Activated T-helper 2 cell treated with anti-CD3 and anti-CD28 coated beads, Interferon-gamma antibody, Interleukin-2, Interleukin-4, amounts not matched to agents 10 μg/mL and 5 μg/mL and 100 μg/mL, durations not matched to agents 14 hours and 24 hours and 36 hours (primary cell): ENCODE data around the gene NDUFA9. TPM values are rescaled to one million over a fixed set of nuclear protein-coding genes. Genes with fewer than 3 reads are reported as not detected.

Experiments used
- DNase-seq: peaks from one replicate; pipeline ENCODE4 v3.0.0; 2021; ENCODE audit warnings: low spot score
- H3K27ac Mint-ChIP-seq: one replicate; pipeline ENCODE4 v1.8.0; 2021; ENCODE audit warnings: mixed read lengths
- H3K27me3 Mint-ChIP-seq: one replicate; pipeline ENCODE4 v1.8.0; 2021; ENCODE audit warnings: low read depth, mixed read lengths
- H3K36me3 Mint-ChIP-seq: one replicate; pipeline ENCODE4 v1.8.0; 2021; ENCODE audit warnings: low read depth, mixed read lengths
- H3K4me1 Mint-ChIP-seq: one replicate; pipeline ENCODE4 v1.8.0; 2021; ENCODE audit warnings: low read depth, mixed read lengths
- H3K4me3 Mint-ChIP-seq: one replicate; pipeline ENCODE4 v1.8.0; 2021; ENCODE audit warnings: low read depth, mild to moderate bottlenecking, moderate library complexity, mixed read lengths
- H3K9me3 Mint-ChIP-seq: one replicate; pipeline ENCODE4 v1.8.0; 2021; ENCODE audit warnings: mixed read lengths
- intact Hi-C: fragments of 100-400 bp; cut with micrococcal nuclease; formaldehyde crosslinking; loops from one replicate; pipeline ENCODE4 v1.15.1; 2023
- total RNA-seq: library from RNA; stranded (reverse); gene quantifications from 2 replicates; pipeline ENCODE4 v1.2.3, GENCODE V29; 2022

Gene NDUFA9
- 124 and 125 TPM in 2 replicates for total RNA-seq

DNA sequence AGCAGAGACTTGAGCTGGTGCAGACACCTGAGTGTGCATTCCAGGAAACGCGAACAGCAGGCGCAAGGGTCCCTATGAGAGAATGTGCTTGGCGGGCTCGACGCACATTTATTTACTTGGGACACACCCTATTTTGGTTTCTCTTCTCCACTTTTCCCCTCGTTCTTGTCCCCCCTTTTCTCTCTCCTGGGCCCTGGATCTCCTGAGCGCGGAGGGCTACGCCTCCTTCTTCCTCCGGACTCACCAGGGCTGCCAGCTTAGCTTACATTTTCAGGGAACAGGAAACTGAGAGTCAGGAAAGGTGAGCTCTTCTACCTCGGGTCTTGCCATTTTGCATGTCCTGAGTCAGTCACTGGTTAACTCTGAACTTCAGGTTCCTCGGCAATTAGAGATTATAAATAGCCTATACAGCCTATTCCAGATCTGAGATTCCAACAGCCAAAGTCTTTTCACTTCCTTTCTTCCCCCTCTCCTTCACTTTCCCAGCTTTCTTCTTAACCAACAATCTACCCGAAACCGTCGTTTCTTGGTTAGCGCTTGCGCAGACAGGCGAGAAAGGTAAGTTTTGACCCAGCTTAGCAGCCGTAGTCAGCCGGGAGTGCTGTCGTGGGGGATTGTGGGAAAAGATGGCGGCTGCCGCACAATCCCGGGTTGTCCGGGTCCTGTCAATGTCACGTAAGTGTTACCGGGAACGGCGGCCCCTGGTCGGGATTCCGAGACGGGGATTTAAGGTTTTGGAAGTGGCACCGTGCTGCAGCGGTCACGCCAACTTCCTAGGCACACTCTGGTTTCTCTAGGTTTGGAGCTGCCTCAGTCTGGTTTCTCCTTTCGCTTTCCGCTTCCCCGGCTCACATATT, at the start of gene NDUFA9, which contains the start of gene AKAP3:
TSS of gene NDUFA9 (plus strand) at position 614 of the 857 bp plus-strand sequence. CDS start at position 627, 13 bp downstream.
TSS of gene AKAP3 (minus strand) at position 551 of the 857 bp plus-strand sequence. CDS start 10,855 bp downstream, outside the sequence.
- H3K27ac Mint-ChIP-seq, result peak within 1 kb of the TSS; percentile 97
- peak within 1 kb of the TSS; percentile 100 for H3K4me3 Mint-ChIP-seq
- intact Hi-C loops, result loop anchor here (1.0 to 5.0 kb wide), 3 partner anchors 44 to 326 kb away; partner anchors contain the start of gene TIGAR
- no peaks in the 10 kb centered on the region for H3K27me3 Mint-ChIP-seq
- H3K4me1 Mint-ChIP-seq, result peaks cover 42% of the 10 kb centered on the region
- peak; percentile 80 for DNase-seq
- H3K36me3 Mint-ChIP-seq, result peaks cover 9% of the 10 kb centered on the region
- no peaks in the 10 kb centered on the region for H3K9me3 Mint-ChIP-seq

DNA sequence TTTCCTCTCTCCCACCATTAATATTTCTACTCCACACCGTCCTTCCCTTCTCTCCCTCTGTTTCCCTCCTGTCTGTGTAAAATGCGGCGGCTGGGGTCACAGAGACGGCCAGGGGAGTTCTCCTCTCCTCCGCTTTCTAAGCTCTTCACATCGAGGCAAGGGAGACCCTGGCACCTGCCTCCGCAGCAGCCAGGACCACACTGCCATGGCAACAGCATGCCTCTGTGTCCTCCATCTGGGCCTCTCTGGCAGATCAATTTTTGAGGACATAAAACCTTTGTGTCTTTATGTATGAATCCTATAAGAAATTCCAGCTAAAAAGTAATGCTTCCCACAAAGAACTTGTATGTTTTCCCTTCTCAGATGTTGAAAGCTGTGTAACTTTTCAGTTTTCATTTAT, 45.5 kb upstream of the NDUFA9 start:
- intact Hi-C loops, result loop anchor here (10.0 kb wide), 1 partner anchor 151 kb away; no protein-coding TSS in a partner anchor
- Mint-ChIP-seq H3K9me3 (no peaks in the 10 kb centered on the region), H3K4me1 (peaks cover 12% of the 10 kb centered on the region), H3K27me3 (peaks cover 20% of the 10 kb centered on the region), H3K27ac (no peak overlapping the region), H3K4me3 (no peak overlapping the region), H3K36me3 (no peaks in the 10 kb centered on the region)
- no peak for DNase-seq

DNA sequence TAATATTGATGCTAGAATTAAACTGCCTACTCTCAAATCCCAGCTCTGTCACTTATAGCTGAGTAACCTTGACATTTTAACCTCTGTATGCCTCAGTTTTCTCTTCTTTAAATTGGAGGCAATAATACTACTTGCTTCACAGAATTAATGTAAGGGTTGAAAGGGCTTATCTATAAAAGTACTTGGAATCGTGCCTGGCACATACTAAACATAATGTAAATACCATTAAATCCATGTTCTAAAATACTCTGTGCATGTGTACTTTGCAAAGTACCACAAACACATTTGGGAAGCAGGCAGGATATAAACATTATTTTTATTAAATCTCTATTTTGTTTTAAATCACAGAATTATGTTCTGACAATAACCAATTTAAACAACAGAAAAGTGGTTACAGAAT, 45.0 kb upstream of the NDUFA9 start:
- no peak for DNase-seq
- H3K36me3 Mint-ChIP-seq, result no peaks in the 10 kb centered on the region
- no peak overlapping the region for H3K27ac Mint-ChIP-seq
- intact Hi-C loops, result loop anchor here (1.0 to 10.0 kb wide), 2 partner anchors 45 to 151 kb away; partner anchors contain the start of genes AKAP3 and NDUFA9
- peaks cover 12% of the 10 kb centered on the region for H3K4me1 Mint-ChIP-seq
- H3K4me3 Mint-ChIP-seq, result no peak overlapping the region
- H3K27me3 Mint-ChIP-seq, result peaks cover 20% of the 10 kb centered on the region
- H3K9me3 Mint-ChIP-seq, result no peaks in the 10 kb centered on the region

DNA sequence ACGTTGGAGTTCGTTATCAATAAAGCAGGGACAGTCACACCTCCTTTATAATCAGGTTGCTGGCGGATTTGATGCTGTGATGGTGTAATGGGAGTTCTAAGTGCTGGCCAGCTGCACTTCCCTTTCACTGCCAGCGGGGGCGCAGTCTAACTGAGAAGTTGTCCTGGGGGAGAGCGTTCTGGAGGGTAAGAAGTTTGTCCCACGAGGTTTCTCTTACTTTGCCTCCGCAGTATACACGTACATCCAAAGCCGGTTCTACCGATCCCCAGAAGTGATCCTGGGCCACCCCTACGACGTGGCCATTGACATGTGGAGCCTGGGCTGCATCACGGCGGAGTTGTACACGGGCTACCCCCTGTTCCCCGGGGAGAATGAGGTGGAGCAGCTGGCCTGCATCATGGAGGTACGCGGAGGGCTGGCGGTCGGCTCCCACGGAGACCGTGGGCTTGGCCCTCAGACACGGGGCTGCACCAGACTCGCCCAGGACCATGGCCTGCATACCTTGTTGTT, 44.2 kb upstream of the NDUFA9 start:
- peaks cover 20% of the 10 kb centered on the region for H3K27me3 Mint-ChIP-seq
- intact Hi-C loops, result loop anchor here (1.0 to 10.0 kb wide), 2 partner anchors 45 to 150 kb away; partner anchors contain the start of genes AKAP3 and NDUFA9
- peak overlapping the region; percentile 93 for H3K4me3 Mint-ChIP-seq
- peak; percentile 70 for DNase-seq
- H3K36me3 Mint-ChIP-seq, result peaks cover 2% of the 10 kb centered on the region
- peaks cover 12% of the 10 kb centered on the region for H3K4me1 Mint-ChIP-seq
- peak overlapping the region; percentile 85 for H3K27ac Mint-ChIP-seq
- H3K9me3 Mint-ChIP-seq, result no peaks in the 10 kb centered on the region

DNA sequence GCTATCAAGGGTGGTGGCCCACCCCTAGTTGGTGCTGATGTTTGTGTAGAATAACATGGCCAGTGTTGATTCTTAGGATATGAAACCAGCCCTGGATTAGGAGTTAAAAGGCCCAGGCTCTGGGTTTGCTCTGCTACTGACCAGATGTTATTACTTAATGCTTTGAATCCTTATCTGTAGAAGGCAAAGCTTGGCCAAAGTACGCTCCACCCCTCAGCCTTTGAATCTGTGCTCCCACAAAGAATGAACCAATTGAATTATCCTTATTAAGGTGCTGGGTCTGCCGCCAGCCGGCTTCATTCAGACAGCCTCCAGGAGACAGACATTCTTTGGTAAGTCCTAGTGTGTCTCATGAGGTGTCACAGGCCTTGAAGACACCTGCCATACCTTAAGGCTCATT, 41.9 kb upstream of the NDUFA9 start:
- Mint-ChIP-seq H3K4me1 (peaks cover 12% of the 10 kb centered on the region), H3K27me3 (peaks cover 14% of the 10 kb centered on the region), H3K27ac (no peak overlapping the region), H3K4me3 (peak overlapping the region; percentile 35), H3K36me3 (peaks cover 10% of the 10 kb centered on the region), H3K9me3 (no peaks in the 10 kb centered on the region)
- intact Hi-C loops, result loop anchor here (10.0 kb wide), 1 partner anchor 148 kb away; no protein-coding TSS in a partner anchor
- no peak for DNase-seq

DNA sequence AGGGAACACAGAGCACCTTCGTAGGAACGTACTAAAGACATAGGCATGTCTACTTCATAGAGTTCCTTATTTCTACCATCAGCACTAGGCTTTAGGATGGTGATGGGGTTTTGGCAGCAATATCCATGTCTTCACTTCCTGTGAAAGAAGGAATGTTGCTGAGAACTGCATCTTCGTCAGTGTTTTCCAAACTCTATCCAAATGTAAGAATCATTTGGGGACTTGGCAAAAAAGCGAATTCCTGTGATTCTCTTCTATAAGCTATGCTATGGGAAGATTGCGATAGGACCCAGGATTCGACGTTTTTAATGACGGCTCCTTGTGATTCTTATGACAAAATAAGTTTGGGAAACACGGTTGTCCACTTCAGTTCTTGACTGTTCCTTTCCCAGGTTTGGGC, 39.8 kb upstream of the NDUFA9 start:
- intact Hi-C loops, result loop anchor here (10.0 kb wide), 1 partner anchor 146 kb away; no protein-coding TSS in a partner anchor
- DNase-seq, result no peak

DNA sequence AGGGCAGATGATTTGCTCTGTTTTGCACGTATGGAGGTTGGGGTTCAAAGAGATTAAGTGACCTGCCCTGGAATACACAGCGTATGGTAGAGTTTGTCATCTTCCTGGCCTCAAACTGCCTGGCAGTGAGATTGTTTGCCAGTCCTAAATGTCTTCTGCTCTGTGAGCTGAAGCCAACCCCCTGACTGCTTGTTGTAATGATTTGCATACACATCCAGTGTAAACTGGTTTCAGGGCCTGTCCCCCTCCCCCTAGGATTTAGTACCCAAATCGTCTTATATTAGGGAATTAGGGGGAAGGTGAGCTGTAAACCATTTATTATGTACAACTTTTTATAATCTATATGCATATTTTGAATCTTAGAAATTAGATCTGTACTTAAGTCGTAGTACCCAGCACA, 38.4 kb upstream of the NDUFA9 start:
- no peak overlapping the region for H3K4me3 Mint-ChIP-seq
- H3K36me3 Mint-ChIP-seq, result peaks cover 32% of the 10 kb centered on the region
- H3K4me1 Mint-ChIP-seq, result peaks cover 7% of the 10 kb centered on the region
- no peaks in the 10 kb centered on the region for H3K27me3 Mint-ChIP-seq
- no peak for DNase-seq
- no peak overlapping the region for H3K27ac Mint-ChIP-seq
- H3K9me3 Mint-ChIP-seq, result no peaks in the 10 kb centered on the region
- intact Hi-C loops, result no loop called here

More for the DNA sequence above, 39.8 kb upstream of the NDUFA9 start:
- H3K27me3 Mint-ChIP-seq, result no peaks in the 10 kb centered on the region
- H3K36me3 Mint-ChIP-seq, result peaks cover 23% of the 10 kb centered on the region
- H3K9me3 Mint-ChIP-seq, result no peaks in the 10 kb centered on the region
- no peak overlapping the region for H3K4me3 Mint-ChIP-seq
- H3K27ac Mint-ChIP-seq, result no peak overlapping the region
- peaks cover 12% of the 10 kb centered on the region for H3K4me1 Mint-ChIP-seq

DNA sequence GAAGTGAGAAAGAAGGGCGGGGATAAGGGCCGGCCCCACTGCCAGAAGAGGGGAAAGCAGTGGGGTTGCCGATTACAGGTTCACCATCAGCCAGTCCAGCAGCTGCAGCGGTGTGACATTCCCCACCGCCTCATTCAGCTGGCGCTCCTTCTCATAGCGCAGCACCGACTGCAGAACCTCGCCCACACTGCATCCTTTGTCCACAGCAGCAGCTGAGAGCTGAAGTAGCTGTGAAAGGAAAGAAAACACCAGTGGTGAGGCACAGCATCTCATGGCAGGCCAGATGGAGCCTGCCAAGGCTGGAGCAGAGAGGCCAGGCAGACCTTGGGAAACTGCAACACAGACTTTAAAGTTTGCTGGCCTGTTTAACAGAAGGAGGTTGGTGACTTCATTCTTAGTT, 33.2 kb upstream of the NDUFA9 start:
- no peak overlapping the region for H3K4me3 Mint-ChIP-seq
- intact Hi-C loops, result no loop called here
- H3K9me3 Mint-ChIP-seq, result no peaks in the 10 kb centered on the region
- H3K27me3 Mint-ChIP-seq, result no peaks in the 10 kb centered on the region
- no peaks in the 10 kb centered on the region for H3K4me1 Mint-ChIP-seq
- no peak for DNase-seq
- H3K27ac Mint-ChIP-seq, result no peak overlapping the region
- H3K36me3 Mint-ChIP-seq, result peaks cover 24% of the 10 kb centered on the region

DNA sequence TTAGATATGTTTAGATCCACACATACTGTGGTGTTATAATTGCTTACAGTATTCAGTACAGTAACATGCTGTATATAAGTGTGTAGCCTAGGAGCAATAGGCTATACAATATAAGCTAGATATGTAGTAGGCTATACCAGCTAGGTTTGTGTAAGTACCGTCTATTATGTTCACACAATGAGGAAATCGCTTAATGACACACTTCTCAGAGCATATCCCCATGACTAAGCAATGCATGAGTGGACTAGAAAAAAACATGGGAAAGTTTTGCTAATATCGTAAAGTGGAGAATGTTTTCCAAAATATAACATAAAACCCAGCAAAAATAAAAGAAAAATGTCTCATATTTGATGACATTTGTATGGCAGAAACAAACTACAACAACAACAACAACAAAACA, 27.4 kb upstream of the NDUFA9 start:
- Mint-ChIP-seq H3K4me1 (no peaks in the 10 kb centered on the region), H3K36me3 (no peaks in the 10 kb centered on the region), H3K9me3 (no peaks in the 10 kb centered on the region), H3K4me3 (no peak overlapping the region), H3K27me3 (peaks cover 25% of the 10 kb centered on the region), H3K27ac (no peak overlapping the region)
- intact Hi-C loops, result no loop called here
- DNase-seq, result no peak

DNA sequence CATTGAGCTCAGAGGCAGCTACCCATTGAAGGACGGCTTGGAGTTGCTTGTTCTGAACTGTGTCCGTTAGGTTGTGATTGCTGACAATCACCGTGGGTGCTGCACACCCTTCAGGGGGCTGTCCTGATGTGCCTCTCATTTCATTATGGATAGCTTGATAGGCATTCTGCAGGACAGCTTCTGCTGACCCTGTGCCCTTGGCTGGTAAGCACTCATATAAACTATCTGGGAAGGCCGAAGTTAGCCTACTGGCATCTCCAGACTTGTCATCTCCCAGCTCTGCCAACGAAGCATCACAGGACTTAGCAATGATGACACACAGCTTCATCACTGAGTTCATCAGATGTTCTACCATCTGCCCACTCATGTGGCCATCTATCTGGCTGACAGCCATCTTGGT, 22.4 kb upstream of the NDUFA9 start:
- DNase-seq, result no peak
- no peaks in the 10 kb centered on the region for H3K4me1 Mint-ChIP-seq
- H3K27me3 Mint-ChIP-seq, result peaks cover 42% of the 10 kb centered on the region
- intact Hi-C loops, result no loop called here
- no peaks in the 10 kb centered on the region for H3K9me3 Mint-ChIP-seq
- H3K36me3 Mint-ChIP-seq, result no peaks in the 10 kb centered on the region
- no peak overlapping the region for H3K4me3 Mint-ChIP-seq
- H3K27ac Mint-ChIP-seq, result no peak overlapping the region

DNA sequence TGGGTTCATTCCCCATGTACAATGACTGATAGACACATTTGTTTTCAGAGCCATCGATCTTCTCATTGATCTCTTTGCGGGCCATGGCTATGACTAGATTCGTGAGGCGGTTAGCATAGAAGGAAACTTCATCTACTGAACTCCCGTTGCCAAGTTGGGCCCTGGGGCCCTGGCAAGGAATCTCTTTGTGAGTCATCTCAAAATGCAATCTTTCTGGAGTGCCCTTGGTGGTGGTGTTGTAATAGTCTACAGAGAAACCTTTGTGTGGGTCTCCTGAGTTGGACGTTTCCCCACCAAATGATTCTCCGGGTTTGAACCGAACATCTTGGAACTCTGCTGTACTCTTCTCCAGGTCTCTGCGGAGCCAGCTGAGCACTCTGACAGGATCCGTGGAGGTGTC, 20.5 kb upstream of the NDUFA9 start:
- no peak overlapping the region for H3K27ac Mint-ChIP-seq
- H3K36me3 Mint-ChIP-seq, result no peaks in the 10 kb centered on the region
- no peak for DNase-seq
- H3K4me3 Mint-ChIP-seq, result no peak overlapping the region
- H3K9me3 Mint-ChIP-seq, result no peaks in the 10 kb centered on the region
- H3K4me1 Mint-ChIP-seq, result no peaks in the 10 kb centered on the region
- intact Hi-C loops, result no loop called here
- H3K27me3 Mint-ChIP-seq, result peaks cover 32% of the 10 kb centered on the region

DNA sequence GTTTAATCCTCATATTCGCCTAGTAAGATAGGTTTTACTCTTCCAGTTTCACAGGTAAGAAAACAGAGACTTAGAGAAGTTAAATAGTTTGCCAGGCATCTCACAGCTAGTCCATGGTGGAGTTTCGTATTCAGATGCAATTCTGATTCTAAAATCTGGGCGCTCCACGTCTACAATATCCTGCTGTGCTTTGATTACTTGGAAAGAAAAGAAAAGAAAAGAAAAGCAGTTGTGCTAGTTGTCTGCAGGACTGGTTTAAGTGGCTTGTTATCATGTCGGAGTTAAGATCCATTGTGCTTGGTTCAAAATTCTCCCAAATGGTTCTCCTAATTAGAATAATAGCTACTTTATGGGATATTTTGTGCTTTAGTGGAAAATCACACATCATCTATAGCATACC, 18.7 kb upstream of the NDUFA9 start:
- Mint-ChIP-seq H3K36me3 (no peaks in the 10 kb centered on the region), H3K27me3 (peaks cover 26% of the 10 kb centered on the region), H3K9me3 (no peaks in the 10 kb centered on the region)

DNA sequence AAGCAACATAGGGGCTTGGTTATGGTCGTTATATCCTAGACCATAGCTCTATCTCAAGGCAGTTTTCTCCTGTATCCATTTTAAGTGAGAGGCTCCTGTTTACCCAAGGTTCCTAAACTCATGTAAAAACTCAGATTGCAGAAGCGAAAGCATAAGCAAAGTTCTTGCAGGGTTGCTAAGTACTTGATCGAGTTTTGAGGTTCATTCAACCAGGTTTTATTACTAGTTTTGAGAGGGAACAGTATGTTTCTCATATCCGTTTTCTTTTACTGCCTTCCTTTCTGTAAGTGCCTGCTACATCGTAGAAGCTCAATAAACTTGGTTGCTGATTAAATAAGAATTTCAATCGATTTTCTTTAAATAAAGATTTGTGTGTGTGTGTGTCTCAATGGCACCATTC, 5.2 kb upstream of the NDUFA9 start:
- no peak overlapping the region for H3K4me3 Mint-ChIP-seq
- H3K36me3 Mint-ChIP-seq, result no peaks in the 10 kb centered on the region
- H3K9me3 Mint-ChIP-seq, result no peaks in the 10 kb centered on the region
- no peak overlapping the region for H3K27ac Mint-ChIP-seq
- intact Hi-C loops, result no loop called here
- H3K27me3 Mint-ChIP-seq, result peaks cover 17% of the 10 kb centered on the region
- H3K4me1 Mint-ChIP-seq, result peaks cover 11% of the 10 kb centered on the region
- no peak for DNase-seq

More for the DNA sequence above, 18.7 kb upstream of the NDUFA9 start:
- intact Hi-C loops, result no loop called here
- DNase-seq, result no peak
- Mint-ChIP-seq H3K4me1 (no peaks in the 10 kb centered on the region), H3K4me3 (no peak overlapping the region), H3K27ac (no peak overlapping the region)
